Stimulated activated CD4-positive, alpha-beta T cell treated with anti-CD3 and anti-CD28 coated beads, Interleukin-12 subunit alpha, Interleukin-12 subunit beta, amount 100 ng/mL, for 48 hours (primary cell): Measurements from ENCODE around the gene PDIA2.

ENCODE experiments used
- DNase-seq, 3 donors: peaks; one replicate each; pipeline ENCODE4 v3.0.0-alpha.2; 2020; ENCODE audit warnings: low read depth in 2 of 3, low spot score in 1 of 3

The PDIA2 gene

GRCh38 chr16:280005-280460 is 2.9 kb upstream of the PDIA2 start:
- no peak for DNase-seq

GRCh38 chr16:280552-280951 is 2.4 kb upstream of the PDIA2 start, which contains the start of gene ARHGDIG:
Gene ARHGDIG, plus strand, starts transcription at chr16:280591. Its CDS starts 90 bp downstream, at chr16:280681.
- no peak for DNase-seq

GRCh38 chr16:280991-281659 is 1.8 kb upstream of the PDIA2 start:
- no peak for DNase-seq

- no peak for DNase-seq
Measured at GRCh38 chr16:281660-282255, 1.2 kb upstream of the PDIA2 start.

GRCh38 chr16:282491-282890 is 473 bp upstream of the PDIA2 start:
- no peak for DNase-seq

- DNase-seq, result no peak
Measured at GRCh38 chr16:284204-285120, 1.5 kb downstream of the PDIA2 start.

GRCh38 chr16:285146-286055 is 2.4 kb downstream of the PDIA2 start:
- no peak for DNase-seq

GRCh38 chr16:286491-287297 is 3.7 kb downstream of the PDIA2 start:
- DNase-seq, result no peak

- DNase-seq, result no peak
Measured at GRCh38 chr16:287298-287811, 4.4 kb downstream of the PDIA2 start.

GRCh38 chr16:287981-288920 is 5.3 kb downstream of the PDIA2 start:
- DNase-seq, result no peak

- no peak for DNase-seq
Measured at GRCh38 chr16:289395-289997, 6.5 kb downstream of the PDIA2 start.

- no peak for DNase-seq
Measured at GRCh38 chr16:290015-290680, 7.2 kb downstream of the PDIA2 start.

GRCh38 chr16:290681-291405 is 7.9 kb downstream of the PDIA2 start:
- no peak for DNase-seq

- no peak for DNase-seq
Measured at GRCh38 chr16:291539-291938, 8.6 kb downstream of the PDIA2 start.

GRCh38 chr16:293043-293775 is 10.2 kb downstream of the PDIA2 start:
- no peak for DNase-seq

GRCh38 chr16:296276-296675 is 13.3 kb downstream of the PDIA2 start:
- DNase-seq, result no peak
